GM19328 (cell line): ENCODE data around the gene ALKBH3.

Experiments
- ATAC-seq: cut with Tn5 transposase; IDR thresholded peaks from one replicate; pipeline ENCODE4 v1.9.1; 2021; ENCODE audit warnings: mild to moderate bottlenecking, moderate library complexity; ENCODE audit not compliant: unreplicated experiment

Gene ALKBH3

DNA sequence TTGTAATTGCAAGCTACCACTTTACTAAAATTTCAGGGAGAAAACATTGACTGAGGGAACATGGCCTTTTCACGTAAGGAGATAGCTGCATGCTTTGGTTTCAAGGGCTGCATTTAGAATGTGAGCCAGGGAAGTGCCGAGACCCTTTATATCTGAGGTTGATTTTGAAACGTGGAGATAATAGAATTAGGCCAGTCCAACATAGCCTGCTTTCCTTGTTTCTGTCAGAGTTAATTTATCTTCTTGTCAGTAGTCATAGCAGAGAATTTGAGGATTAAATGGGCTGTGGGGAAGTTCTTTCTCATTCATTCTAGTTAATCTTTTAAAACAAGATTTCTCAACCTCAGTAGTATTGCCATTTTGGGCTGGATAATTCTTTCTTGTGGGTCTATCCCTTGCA is 12.2 kb downstream of the ALKBH3 start:
- no peak for ATAC-seq

DNA sequence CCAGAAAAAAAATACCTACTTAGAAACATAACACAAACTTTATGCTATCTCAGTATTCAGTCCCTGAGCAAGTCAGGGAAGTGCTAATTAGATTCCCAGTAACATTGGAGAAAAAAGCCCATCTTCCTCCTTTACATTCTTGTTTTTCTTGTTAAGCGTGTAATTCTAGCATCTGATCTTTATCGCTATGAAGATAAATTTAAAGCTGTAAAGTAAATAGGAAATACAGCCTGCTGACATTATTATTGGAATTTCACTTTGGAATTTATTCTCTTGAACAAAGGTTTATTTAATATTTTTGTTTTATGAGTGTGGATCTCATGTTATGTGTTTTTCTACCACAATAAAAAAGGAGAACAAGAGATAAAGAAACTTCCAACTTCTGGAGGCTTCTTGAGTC is 13.9 kb downstream of the ALKBH3 start:
- no peak for ATAC-seq

- no peak for ATAC-seq
Observed at GRCh38 chr11:43895601-43896000, 15.0 kb downstream of the ALKBH3 start.

DNA sequence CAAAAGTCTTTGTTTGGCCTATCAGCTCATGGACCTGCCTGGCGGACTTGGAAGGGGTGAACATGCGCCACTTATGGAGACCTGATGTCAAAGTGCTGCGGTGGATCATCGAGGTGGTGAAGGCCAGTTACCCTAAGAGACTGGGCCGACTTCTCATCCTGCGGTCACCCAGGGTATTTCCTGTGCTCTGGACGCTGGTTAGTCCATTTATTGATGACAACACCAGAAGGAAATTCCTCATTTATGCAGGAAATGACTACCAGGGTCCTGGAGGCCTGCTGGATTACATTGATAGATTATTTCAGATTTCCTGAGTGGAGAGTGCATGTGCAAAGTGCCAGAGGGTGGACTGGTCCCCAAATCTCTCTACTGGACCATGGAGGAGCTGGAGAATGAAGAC is 17.9 kb downstream of the ALKBH3 start:
- ATAC-seq, result no peak

GRCh38 chr11:43899094-43899493 is 18.5 kb downstream of the ALKBH3 start:
- ATAC-seq, result no peak

- no peak for ATAC-seq
Observed at GRCh38 chr11:43901551-43901950, 20.9 kb downstream of the ALKBH3 start.

DNA sequence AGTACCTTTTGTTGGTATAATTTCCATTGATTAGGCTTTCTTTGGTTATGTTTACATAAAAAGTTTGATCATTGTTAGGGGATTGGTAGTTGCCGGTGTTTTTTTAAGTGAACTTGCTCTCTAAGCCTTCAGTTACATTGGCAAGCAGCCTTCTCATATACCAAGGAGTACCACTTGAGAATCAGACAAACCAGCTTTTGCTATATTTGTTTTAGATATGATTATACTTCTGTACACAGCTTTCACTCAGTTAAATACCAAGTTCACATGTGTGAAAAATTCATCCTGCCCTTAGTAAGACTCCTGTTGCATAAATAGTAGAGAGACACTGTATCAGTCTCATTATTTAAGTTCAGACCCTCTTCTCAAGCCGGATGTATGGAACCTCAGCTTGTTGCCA is 22.4 kb downstream of the ALKBH3 start:
- ATAC-seq, result no peak

DNA sequence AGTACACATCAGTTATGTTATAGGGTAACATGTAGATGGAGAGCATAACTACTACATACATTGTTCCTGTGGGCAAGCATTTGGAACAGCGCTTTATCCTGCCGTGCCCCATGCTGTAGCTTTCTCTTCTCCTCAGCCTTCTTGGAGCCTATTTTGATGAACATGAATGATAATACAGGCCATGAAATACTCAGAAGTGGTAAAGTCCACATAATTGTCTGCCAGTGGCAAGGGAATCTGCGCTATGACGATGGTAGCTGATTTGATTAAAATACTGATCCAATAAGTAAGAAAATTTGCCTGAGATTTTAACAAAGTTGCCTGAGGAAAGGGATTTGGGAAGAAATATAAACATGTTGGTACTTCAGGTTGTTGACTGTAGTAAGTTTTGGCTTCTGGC is 23.3 kb downstream of the ALKBH3 start:
- ATAC-seq, result no peak

DNA sequence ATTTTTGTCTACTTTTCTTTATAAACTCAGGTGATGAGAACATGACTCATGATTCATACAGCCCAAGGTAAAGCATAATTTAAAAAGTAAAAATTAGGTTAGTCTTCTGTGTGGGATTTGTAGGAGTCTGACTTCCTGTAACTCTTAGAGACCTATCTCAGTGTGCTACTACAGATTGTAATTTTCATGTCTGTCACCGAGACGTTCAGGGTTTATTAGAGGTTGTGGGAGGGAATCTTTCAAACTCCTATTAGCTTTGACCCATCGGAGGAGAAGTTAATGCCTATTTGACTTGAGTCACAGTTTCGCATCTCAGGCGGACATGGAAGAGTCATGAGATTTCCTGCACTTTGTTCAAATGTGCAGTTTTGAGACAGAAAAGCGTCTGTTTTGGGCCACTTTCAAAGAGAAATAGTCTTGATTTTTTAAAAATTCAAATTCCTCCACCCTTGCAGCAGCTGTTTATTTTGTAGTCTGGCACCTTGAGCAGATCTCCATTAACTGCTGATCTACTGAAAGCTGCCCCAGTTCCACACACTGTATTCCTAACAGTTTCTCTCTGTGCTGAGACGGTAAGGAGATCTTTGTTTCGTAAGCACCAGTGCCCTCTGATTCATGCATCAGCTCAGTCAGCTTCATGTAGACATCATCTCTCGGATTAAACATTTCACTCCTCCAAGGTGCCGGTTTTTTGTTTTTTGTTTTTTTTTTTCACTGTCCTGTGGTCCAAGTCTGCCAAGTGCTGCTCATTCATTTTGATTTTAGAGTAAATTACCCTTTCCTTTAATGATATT is 24.3 kb downstream of the ALKBH3 start:
- no peak for ATAC-seq

- ATAC-seq, result no peak
Observed at GRCh38 chr11:43905813-43906241, 25.2 kb downstream of the ALKBH3 start.

DNA sequence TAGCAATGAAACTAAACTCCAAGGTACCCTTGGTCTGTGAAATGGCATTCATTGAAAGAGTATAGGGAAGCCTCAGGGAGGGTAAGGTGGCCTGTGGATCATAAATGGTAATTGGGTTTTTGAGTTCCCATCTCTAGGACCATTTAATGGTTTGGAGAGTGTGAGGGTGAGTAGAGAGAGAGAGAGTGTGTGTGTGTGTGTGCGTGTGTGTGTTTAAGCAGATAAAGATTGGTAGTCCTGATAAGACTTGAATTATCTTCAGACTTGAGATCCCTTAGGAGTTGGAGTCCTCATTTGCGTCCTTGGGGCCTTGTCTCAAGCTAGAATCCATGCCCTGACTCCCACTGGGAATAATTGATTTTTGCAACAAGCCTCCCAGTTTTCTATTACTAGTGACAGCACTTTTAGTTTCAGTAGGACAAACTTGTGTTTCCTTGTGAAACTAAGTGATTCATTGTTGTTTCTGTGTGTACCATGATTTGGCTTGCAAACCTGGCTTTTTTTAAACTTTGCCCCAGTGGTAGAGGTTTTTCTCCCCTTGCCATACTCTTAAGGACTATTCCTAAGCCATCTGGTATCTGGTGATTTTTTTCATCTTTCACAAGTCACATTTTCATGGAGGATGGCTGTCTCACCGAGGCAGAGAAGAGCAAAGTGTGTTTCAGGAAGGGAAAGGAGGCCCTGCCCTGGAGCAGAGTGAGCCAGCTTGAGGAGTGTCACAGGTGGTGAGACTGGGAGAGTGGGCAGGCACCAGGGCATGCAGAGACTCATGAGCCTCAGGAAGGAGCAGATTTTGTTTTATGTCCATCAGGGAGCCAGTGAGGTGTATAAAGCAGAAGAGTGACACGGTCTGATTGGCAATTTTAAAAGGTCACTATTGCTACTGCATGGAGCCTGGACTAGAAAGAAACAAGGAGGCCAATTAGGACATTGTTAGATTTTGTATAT is 26.7 kb downstream of the ALKBH3 start:
- no peak for ATAC-seq

- ATAC-seq, result no peak
Observed at GRCh38 chr11:43908191-43908590, 27.6 kb downstream of the ALKBH3 start.

GRCh38 chr11:43908683-43909082 is 28.1 kb downstream of the ALKBH3 start:
- ATAC-seq, result no peak

DNA sequence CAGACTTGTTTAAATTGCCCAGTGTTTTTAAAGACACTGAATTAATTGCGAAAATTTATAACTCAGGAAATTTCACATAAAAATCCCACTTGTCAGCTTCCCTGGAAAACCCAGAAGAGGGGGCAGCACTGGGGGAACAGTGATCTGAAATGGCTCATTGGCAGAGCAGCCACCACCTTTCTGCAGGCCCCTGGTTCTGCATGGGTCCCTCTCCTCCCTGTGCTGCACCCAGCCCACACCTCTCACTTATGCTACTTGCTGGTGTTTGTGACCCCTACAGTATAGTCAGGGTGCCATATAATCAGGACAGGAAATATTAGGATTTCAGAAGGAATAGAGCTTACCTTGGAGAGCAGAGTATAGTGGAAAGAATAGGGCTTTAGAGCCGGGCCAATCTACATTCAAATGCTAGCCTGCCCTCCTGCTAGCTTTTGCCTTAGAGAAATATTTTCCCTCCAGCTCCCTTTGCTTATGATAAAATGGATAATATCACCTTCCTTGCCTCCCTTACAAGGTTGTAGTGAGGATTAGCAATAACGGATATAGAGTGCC is 33.3 kb downstream of the ALKBH3 start:
- no peak for ATAC-seq

- ATAC-seq, result no peak
Observed at GRCh38 chr11:43914466-43914865, 33.8 kb downstream of the ALKBH3 start.

DNA sequence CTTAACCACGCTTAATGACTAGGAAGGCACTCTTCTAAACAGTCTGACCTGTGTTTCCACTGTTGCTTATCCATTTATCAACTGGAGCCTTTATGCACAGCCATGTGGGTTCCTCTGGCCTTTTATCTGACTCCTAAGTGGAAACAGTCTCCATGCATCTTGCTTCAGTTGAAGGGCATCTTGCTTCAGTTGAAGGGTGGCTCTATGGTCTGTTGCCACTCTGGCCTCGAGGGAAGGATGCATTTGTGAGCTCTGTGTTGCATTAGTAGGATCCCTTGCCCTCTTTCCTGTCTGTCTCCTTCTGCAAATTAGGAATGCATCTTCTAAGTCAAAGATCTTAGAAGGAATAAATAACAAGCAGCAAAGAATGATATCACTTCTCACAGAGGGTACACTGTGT is 36.0 kb downstream of the ALKBH3 start:
- no peak for ATAC-seq

- ATAC-seq, result no peak
Observed at GRCh38 chr11:43917851-43918250, 37.2 kb downstream of the ALKBH3 start.

DNA sequence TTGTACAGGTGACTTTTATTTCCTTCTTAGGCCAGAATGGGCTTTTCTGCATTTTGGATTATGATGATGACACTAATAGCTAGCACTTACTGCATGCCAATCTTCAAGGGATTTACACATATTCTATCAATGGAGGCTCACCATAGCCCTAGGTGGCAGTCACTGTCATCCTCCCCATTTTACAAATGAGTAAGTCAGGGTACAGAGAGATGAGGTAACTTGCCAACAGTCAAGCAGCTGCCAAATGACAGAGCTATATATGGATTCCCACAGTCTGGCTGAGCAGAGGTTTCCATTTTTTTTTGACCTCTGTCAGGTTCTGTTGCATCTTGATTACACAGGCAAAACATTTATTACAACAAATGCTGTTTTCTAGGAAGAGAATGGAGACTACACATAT is 38.0 kb downstream of the ALKBH3 start:
- no peak for ATAC-seq

GRCh38 chr11:43919852-43920597 is 39.4 kb downstream of the ALKBH3 start:
- no peak for ATAC-seq

- ATAC-seq, result no peak
Observed at GRCh38 chr11:43920598-43921419, 40.2 kb downstream of the ALKBH3 start.
